NB4 (cell line): ENCODE measurements around the gene LRBA.

Source experiments
- DNase-seq: peaks from one replicate; pipeline ENCODE4 v3.0.0; 2010; ENCODE audit warnings: low read depth
- H3K4me3 ChIP-seq: one replicate; pipeline ENCODE4 v1.5.1; 2011; ENCODE audit warnings: mild to moderate bottlenecking, low read depth, low read length, moderate library complexity
- CTCF ChIP-seq: IDR thresholded peaks from one replicate; pipeline ENCODE4 v1.5.1; 2012; ENCODE audit warnings: low read depth, low read length
- MAX ChIP-seq: IDR thresholded peaks from 2 replicates; pipeline ENCODE4 v1.6.1; 2011; ENCODE audit warnings: low read depth, low read length
- MYC ChIP-seq: IDR thresholded peaks from 2 replicates; pipeline ENCODE4 v1.6.1; 2011; ENCODE audit warnings: low read depth, low read length
- POLR2A ChIP-seq: IDR thresholded peaks from 2 replicates; pipeline ENCODE4 v1.6.1; 2011; ENCODE audit warnings: mild to moderate bottlenecking; ENCODE audit not compliant: insufficient read length; ENCODE audit errors: extremely low read depth

LRBA gene

GRCh38 chr4:150773729-150774449, 241.2 kb downstream of the LRBA start:
- TF ChIP-seq CTCF: no peak
- TF ChIP-seq POLR2A: no peak
- no peak for TF ChIP-seq MAX
- TF ChIP-seq MYC: no peak
- no peak overlapping the region for H3K4me3 ChIP-seq
- no peak for DNase-seq

DNA sequence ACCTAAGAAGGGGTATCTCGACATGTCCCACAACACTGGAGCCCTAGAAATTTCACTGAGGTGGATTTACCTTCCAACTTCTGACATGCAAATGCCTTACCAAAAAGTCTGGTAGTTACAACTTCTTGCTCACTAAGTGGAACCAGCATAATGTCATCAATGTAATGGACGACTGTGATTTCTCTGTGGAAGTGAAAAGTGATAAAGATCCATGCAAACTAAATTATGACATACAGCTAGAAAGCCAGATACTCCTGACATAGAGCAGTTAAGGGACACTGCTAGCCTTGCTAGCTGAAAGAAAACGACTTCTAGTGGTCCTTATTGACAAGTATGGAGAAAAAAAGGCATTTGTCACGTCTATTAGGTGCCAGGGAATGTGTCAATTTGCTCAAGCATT, 242.1 kb downstream of the LRBA start:
- H3K4me3 ChIP-seq: no peak overlapping the region
- no peak for DNase-seq
- no peak for TF ChIP-seq POLR2A
- TF ChIP-seq CTCF: no peak
- no peak for TF ChIP-seq MAX
- no peak for TF ChIP-seq MYC

DNA sequence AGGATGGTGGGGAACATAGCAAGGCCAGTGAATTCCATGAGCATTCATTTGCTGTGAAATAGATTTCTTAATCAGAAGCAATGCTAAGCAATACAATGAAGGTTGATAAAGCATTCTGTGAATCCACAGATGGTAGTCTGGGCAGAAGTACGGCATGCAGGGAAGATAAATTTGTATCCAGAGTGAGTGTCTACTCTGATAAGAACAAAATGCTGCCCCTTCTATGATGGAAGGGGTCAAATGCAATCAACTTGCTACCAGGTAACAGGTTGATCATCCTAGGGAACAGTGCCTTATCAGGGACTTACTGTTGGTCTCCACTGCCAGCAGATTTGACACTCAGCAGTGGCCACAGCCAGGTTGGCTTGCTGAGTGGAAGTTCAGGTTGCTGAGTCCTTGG, 243.7 kb downstream of the LRBA start:
- no peak for DNase-seq
- no peak overlapping the region for H3K4me3 ChIP-seq

GRCh38 chr4:150769845-150770244, 245.2 kb downstream of the LRBA start:
- DNase-seq: peak; percentile 14
- H3K4me3 ChIP-seq: no peak overlapping the region
- no peak for TF ChIP-seq MAX
- no peak for TF ChIP-seq CTCF
- no peak for TF ChIP-seq MYC
- TF ChIP-seq POLR2A: no peak

More for the DNA sequence above, 243.7 kb downstream of the LRBA start:
- TF ChIP-seq MAX (no peak), CTCF (no peak), MYC (no peak), POLR2A (no peak)

- DNase-seq: peak; percentile 47
- no peak overlapping the region for H3K4me3 ChIP-seq
- TF ChIP-seq MAX (no peak), CTCF (no peak), POLR2A (no peak), MYC (no peak)
Observed at GRCh38 chr4:150769248-150769647, 245.8 kb downstream of the LRBA start.
